RWPE1 (cell line): Measurements from ENCODE around the gene CCL15.

Experiments
- CTCF ChIA-PET: fragments of 350-600 bp; sonication (Branson Sonifier 250); formaldehyde crosslinking; extraction: SDS; loops from one replicate; lab custom pipeline; 2021; lab: Yijun Ruan, JAX
- POLR2A ChIA-PET: fragments of 400-600 bp; formaldehyde crosslinking; extraction: SDS; loops from one replicate; lab custom pipeline; 2020; ENCODE audit warnings: antibody characterized with exemption; ENCODE audit not compliant: low non-redundant PET; lab: Yijun Ruan, JAX
- DNase-seq: peaks from one replicate; pipeline ENCODE4 v3.0.0; 2012; ENCODE audit warnings: low spot score
- H3K27ac ChIP-seq: fragments of 450-650 bp; 2 replicates; pipeline ENCODE4 v1.5.1; 2017
- TF ChIP-seq, protein P1 (sequence below): fragments of 450-650 bp; conservative IDR thresholded peaks from 2 replicates; pipeline ENCODE4 v1.5.1; 2017; ENCODE audit warnings: low read depth, mild to moderate bottlenecking

Gene CCL15

DNA sequence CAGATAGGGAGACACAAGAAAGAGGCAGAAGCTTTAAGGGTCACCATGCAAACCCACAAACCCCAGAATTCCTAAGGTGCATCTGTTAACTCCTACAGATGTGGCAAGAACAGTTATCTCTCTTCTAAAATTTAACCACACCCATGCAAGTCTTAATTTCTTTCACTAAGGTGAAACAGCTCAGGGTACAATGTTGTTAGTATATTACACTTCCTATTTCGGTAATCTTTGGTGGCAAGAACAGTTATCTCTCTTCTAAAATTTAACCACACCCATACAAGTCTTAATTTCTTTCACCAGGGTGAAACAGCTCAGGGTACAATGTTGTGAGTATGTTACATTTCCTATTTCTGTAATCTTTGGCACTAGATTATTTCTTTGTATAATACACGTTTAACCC is 9.8 kb upstream of the CCL15 start:
- ChIA-PET CTCF (no interaction called here), POLR2A (no interaction called here)
- no peak overlapping the region for H3K27ac ChIP-seq
- DNase-seq = no peak
- TF ChIP-seq, protein P1, sequence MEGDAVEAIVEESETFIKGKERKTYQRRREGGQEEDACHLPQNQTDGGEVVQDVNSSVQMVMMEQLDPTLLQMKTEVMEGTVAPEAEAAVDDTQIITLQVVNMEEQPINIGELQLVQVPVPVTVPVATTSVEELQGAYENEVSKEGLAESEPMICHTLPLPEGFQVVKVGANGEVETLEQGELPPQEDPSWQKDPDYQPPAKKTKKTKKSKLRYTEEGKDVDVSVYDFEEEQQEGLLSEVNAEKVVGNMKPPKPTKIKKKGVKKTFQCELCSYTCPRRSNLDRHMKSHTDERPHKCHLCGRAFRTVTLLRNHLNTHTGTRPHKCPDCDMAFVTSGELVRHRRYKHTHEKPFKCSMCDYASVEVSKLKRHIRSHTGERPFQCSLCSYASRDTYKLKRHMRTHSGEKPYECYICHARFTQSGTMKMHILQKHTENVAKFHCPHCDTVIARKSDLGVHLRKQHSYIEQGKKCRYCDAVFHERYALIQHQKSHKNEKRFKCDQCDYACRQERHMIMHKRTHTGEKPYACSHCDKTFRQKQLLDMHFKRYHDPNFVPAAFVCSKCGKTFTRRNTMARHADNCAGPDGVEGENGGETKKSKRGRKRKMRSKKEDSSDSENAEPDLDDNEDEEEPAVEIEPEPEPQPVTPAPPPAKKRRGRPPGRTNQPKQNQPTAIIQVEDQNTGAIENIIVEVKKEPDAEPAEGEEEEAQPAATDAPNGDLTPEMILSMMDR = no peak

DNA sequence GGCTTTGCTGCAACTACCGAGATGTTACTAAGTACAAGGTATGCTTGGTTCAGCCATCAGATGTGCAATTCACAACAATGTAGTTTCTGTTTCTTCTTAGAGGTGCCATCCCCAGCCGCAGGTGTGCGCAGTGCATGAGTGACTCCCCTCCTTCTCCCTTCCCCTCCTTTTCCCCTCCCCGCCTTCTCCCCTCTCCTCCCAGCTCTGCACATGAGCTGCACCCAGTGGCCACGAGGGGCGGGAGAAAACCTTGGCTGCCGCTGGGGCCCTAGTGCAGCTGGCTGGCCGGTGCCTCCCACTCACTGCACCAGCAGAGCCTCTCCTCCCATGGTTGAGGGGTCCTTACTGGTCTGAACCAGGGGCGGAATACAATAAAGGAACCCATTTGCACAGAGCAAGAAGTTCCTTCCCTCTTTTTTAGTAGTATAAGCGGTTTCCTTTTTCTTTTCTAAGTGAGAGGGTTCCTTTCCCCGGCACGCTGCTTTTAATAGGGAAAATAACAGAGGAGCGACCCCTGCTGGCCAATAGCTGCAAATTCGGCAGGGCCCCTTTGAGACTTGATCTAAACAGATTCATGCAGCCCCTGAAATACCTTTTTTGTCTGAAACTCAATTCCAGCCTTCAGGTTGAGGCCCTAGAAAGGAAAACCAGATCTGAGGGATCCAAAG is 7.8 kb upstream of the CCL15 start:
- ChIA-PET CTCF (no interaction called here), POLR2A (no interaction called here)
- DNase-seq = no peak
- TF ChIP-seq, protein P1 = no peak
- no peak overlapping the region for H3K27ac ChIP-seq

DNA sequence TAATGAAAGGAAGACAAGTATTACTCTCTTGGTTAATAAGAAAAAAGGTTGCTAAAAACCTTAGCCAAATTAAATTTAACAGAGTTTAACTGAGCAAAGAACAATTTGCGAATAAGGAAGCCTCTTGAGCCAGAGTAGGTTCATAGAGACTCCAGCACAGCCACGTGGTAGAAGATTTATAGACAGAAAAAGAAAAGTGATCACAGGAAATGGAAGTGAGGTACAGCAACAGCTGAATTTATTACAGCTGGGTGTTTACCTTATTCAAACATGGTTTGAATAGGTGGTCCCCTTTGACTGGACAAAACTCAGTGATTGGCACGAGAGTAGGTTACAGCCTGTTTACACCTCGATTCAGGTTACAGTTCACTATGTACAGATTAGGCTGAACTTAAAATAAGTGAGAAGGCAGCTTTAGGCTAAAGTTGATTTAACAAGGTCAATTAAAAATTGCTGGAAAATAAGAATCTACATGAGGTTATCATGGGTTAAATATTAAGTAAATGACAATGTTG is 3.3 kb upstream of the CCL15 start:
- H3K27ac ChIP-seq = no peak overlapping the region
- TF ChIP-seq, protein P1 = no peak
- ChIA-PET CTCF (interaction anchor here (0.8 kb wide), 1 partner anchor 144 kb away, joined by 4 read pairs; no protein-coding TSS in a partner anchor), POLR2A (no interaction called here)
- no peak for DNase-seq

GRCh38 chr17:36002631-36003030 is 1.3 kb upstream of the CCL15 start:
- TF ChIP-seq, protein P1 = no peak
- CTCF ChIA-PET = no interaction called here
- DNase-seq = no peak
- POLR2A ChIA-PET = no interaction called here
- H3K27ac ChIP-seq = no peak overlapping the region

DNA sequence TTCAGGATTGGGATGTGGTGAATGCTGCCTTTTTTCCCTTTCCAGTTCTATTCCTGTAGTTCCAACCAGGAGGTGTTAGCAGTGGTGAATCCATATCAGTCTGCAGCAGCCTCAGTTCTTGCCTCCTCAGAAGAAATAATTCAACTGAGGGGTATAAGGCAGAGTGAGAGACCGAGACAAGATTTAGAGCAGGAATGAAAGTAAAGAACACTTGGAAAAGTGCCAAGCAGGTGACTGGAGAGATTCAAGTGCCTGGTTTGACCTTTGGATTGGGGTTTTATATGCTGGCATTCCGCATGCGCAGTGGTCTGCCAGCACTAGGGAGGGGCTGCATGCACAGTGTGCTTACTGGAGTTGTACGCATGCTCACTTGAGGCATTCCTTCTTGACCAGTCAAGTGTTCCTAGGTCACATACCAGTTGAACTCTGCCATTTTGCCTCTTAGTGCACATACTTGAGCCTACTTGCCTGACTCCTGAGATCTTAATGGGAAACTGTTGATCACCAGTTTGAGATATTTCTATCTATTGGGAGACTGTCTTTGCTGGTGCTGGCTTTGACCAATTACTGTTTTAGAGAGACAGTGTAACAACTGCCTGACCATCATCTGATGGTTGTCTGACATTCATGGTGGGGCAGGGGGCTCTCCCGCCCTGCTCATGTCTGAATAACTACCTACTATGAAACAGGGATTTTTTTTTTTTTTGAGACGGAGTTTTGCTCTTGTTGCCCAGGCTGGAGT is 680 bp upstream of the CCL15 start:
- H3K27ac ChIP-seq = no peak overlapping the region
- TF ChIP-seq, protein P1 = no peak
- DNase-seq = no peak
- CTCF ChIA-PET = interaction anchor here (0.6 to 0.9 kb wide), 2 partner anchors 11 to 38 kb away, joined by 3 to 9 read pairs; no protein-coding TSS in a partner anchor
- POLR2A ChIA-PET = no interaction called here

- no peak for DNase-seq
- CTCF ChIA-PET = interaction anchor here (0.6 kb wide), 1 partner anchor 1158 kb away, joined by 5 read pairs; no protein-coding TSS in a partner anchor
- POLR2A ChIA-PET = no interaction called here
- no peak overlapping the region for H3K27ac ChIP-seq
- TF ChIP-seq, protein P1 = no peak
Measured at GRCh38 chr17:36000732-36001109, 632 bp downstream of the CCL15 start.
